HepG2 (cell line): ENCODE measurements around the gene SLC45A3. TPM values are rescaled to one million over a fixed set of nuclear protein-coding genes. Genes with fewer than 3 reads are reported as not detected.

Experiments used
- FOXP4 ChIP-seq: sonication (generic); formaldehyde crosslinking; IDR thresholded peaks from 2 replicates; pipeline ENCODE4 v1.4.0; 2020; ENCODE audit warnings: missing genetic modification reagents
- HDAC6 ChIP-seq: fragments of 200-600 bp; sonication (generic); IDR thresholded peaks from 2 replicates; pipeline ENCODE4 v1.7.0; 2017; ENCODE audit warnings: mild to moderate bottlenecking, antibody characterized with exemption, low read length, low read depth
- HMG20B ChIP-seq: conservative IDR thresholded peaks from 2 replicates; pipeline ENCODE4 v1.6.1; 2016; ENCODE audit warnings: missing genetic modification reagents, missing compliant biosample characterization
- HNRNPL ChIP-seq: fragments of 200-400 bp; formaldehyde crosslinking; IDR thresholded peaks from 2 replicates; pipeline ENCODE4 v1.6.1; 2017; ENCODE audit warnings: mild to moderate bottlenecking, low read depth, low read length
- IKZF4 ChIP-seq: sonication (generic); formaldehyde crosslinking; IDR thresholded peaks from 2 replicates; pipeline ENCODE4 v1.5.1; 2020; ENCODE audit warnings: borderline replicate concordance, mild to moderate bottlenecking, low read depth, missing genetic modification reagents; ENCODE audit errors: not compliant biosample characterization
- IKZF5 ChIP-seq: IDR thresholded peaks from 2 replicates; pipeline ENCODE4 v1.6.1; 2018; ENCODE audit warnings: missing genetic modification reagents, mild to moderate bottlenecking, missing compliant biosample characterization
- KAT8 ChIP-seq: IDR thresholded peaks from 2 replicates; pipeline ENCODE4 v1.6.1; 2016; ENCODE audit warnings: missing genetic modification reagents, missing compliant biosample characterization
- MLLT10 ChIP-seq: sonication (generic); formaldehyde crosslinking; IDR thresholded peaks from 2 replicates; pipeline ENCODE4 v1.4.0; 2020; ENCODE audit warnings: missing genetic modification reagents
- NONO ChIP-seq, 2 experiments: fragments of 450-650 bp in 1 of 2; sonication (generic) in 1 of 2; formaldehyde crosslinking in 1 of 2; IDR thresholded peaks in 1 of 2; conservative IDR thresholded peaks in 1 of 2; 2 replicates each; pipeline versions ENCODE4 v1.6.1 to v1.8.0; 2017 to 2022; ENCODE audit warnings: mild to moderate bottlenecking in 1 of 2, missing genetic modification reagents in 1 of 2, moderate library complexity in 1 of 2
- PHF21A ChIP-seq: sonication (generic); formaldehyde crosslinking; IDR thresholded peaks from 2 replicates; pipeline ENCODE4 v1.5.0; 2020; ENCODE audit warnings: mild to moderate bottlenecking, missing genetic modification reagents
- PITX1 ChIP-seq: sonication (generic); formaldehyde crosslinking; IDR thresholded peaks from 2 replicates; pipeline ENCODE4 v1.5.1; 2020; ENCODE audit warnings: mild to moderate bottlenecking, missing genetic modification reagents
- RARG ChIP-seq: sonication (generic); formaldehyde crosslinking; IDR thresholded peaks from 2 replicates; pipeline ENCODE4 v1.4.0; 2020; ENCODE audit warnings: low read depth, mild to moderate bottlenecking, missing genetic modification reagents
- RBAK ChIP-seq: sonication (generic); formaldehyde crosslinking; IDR thresholded peaks from 2 replicates; pipeline ENCODE4 v1.5.1; 2020; ENCODE audit warnings: mild to moderate bottlenecking, missing genetic modification reagents
- RFX5 ChIP-seq: IDR thresholded peaks from 2 replicates; pipeline ENCODE4 v1.6.1; 2011; ENCODE audit warnings: low read depth, low read length, improper control_type of control experiment
- SAP130 ChIP-seq: IDR thresholded peaks from 2 replicates; pipeline ENCODE4 v1.6.1; 2016; ENCODE audit warnings: low read depth
- SKI ChIP-seq: fragments of 450-650 bp; IDR thresholded peaks from one replicate; pipeline ENCODE4 v1.6.1; 2018; ENCODE audit warnings: mild to moderate bottlenecking; ENCODE audit not compliant: partially characterized antibody
- SSRP1 ChIP-seq: IDR thresholded peaks from 2 replicates; pipeline ENCODE4 v1.6.1; 2016; ENCODE audit warnings: control low read depth
- TBX2 ChIP-seq: sonication (generic); formaldehyde crosslinking; IDR thresholded peaks from 2 replicates; pipeline ENCODE4 v1.5.0; 2020; ENCODE audit warnings: missing genetic modification reagents, mild to moderate bottlenecking, borderline replicate concordance
- YY1 ChIP-seq: IDR thresholded peaks from 2 replicates; pipeline ENCODE4 v1.6.1; 2011; ENCODE audit warnings: low read length, low read depth, moderate library complexity, mild to moderate bottlenecking; ENCODE audit not compliant: insufficient read depth, insufficient replicate concordance
- ZBTB10 ChIP-seq: sonication (generic); formaldehyde crosslinking; IDR thresholded peaks from 2 replicates; pipeline ENCODE4 v1.4.0; 2020; ENCODE audit warnings: missing genetic modification reagents, borderline replicate concordance
- ZNF350 ChIP-seq: sonication (generic); formaldehyde crosslinking; IDR thresholded peaks from 2 replicates; pipeline ENCODE4 v1.4.0; 2020; ENCODE audit warnings: mild to moderate bottlenecking, low read depth, missing genetic modification reagents, borderline replicate concordance
- polyA plus RNA-seq, 8 experiments: library from polyadenylated mRNA; depleted of rRNA in 3 of 8; stranded (reverse) in 7 of 8; unstranded in 1 of 8; fragments of >200 nt; fragmentation: Illumina TruSeq in 4 of 8; extraction: Trizol in 4 of 8; gene quantifications; 2 replicates each; pipeline versions ENCODE4 v1.2.1 to v1.2.3, GENCODE V29; 2011 to 2016; ENCODE audit warnings: low read depth in 4 of 8, missing spikeins in 1 of 8, mixed read lengths in 1 of 8; ENCODE audit not compliant: insufficient read depth in 1 of 8
- total RNA-seq, 5 experiments: library from RNA; depleted of rRNA; stranded (reverse); fragments of >200 nt; fragmentation: Illumina TruSeq; extraction: Trizol; gene quantifications; 2 replicates each; pipeline ENCODE4 v1.2.3, GENCODE V29; 2016; ENCODE audit warnings: low read depth in 1 of 5
- TF ChIP-seq, protein P1 (sequence below): sonication (generic); formaldehyde crosslinking; IDR thresholded peaks from 2 replicates; pipeline ENCODE4 v1.8.0; 2022; ENCODE audit warnings: mild to moderate bottlenecking, missing genetic modification reagents; ENCODE audit not compliant: insufficient replicate concordance

Gene SLC45A3
- total and polyA plus RNA-seq, 2 of the 13 experiments (the other 11 are each of a cell fraction or from before 2014, with no cell fraction given), result 3.4 to 4.1 TPM

DNA sequence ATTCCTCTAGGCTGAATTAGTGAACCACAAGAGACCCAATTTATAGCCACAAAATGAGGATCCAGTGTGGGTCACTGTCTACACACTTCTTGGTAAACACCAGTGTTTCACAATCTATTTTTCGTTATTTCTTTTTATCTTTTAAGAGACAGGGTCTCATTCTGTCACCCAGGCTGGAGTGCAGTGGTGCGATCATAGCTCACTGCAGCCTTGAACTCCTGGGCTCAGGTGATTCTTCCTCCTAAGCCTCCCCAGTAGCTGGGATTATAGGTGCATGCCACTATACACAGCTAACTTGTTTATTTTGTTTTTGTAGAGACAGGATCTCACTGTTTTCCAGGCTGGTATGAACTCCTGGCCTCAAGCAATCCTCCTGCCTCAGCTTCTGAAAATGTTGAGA is 29.3 kb upstream of the SLC45A3 start (continued):
- TF ChIP-seq ZBTB10 (CRISPR knock-in tag) (no peak), PITX1 (CRISPR knock-in tag) (peak; percentile 96), RBAK (CRISPR knock-in tag) (no peak), RFX5 (no peak), RARG (CRISPR knock-in tag) (no peak), KAT8 (CRISPR knock-in tag) (peak; percentile 35; the same call in 1 of the 2 replicates), NONO (IDR thresholded peaks at IDR 0.05) (no peak), NONO (CRISPR knock-in tag; conservative IDR thresholded peaks at IDR 0.05) (0 out of 2 replicates have a peak, but pooled peaks have one; percentile 28), PHF21A (peak; percentile 62; the same call in 1 of the 2 replicates), SSRP1 (no peak), SKI (peak; percentile 17), IKZF5 (CRISPR knock-in tag) (peak; percentile 49; the same call in 1 of the 2 replicates), IKZF4 (CRISPR knock-in tag) (no peak), HMG20B (no peak), HNRNPL (no peak), TBX2 (peak; percentile 33; the same call in 1 of the 2 replicates), ZNF350 (no peak), FOXP4 (CRISPR knock-in tag) (peak; percentile 75; the same call in 1 of the 2 replicates), YY1 (no peak), MLLT10 (CRISPR knock-in tag) (no peak), HDAC6 (no peak), SAP130 (CRISPR knock-in tag) (peak; percentile 59)
- TF ChIP-seq, protein P1, sequence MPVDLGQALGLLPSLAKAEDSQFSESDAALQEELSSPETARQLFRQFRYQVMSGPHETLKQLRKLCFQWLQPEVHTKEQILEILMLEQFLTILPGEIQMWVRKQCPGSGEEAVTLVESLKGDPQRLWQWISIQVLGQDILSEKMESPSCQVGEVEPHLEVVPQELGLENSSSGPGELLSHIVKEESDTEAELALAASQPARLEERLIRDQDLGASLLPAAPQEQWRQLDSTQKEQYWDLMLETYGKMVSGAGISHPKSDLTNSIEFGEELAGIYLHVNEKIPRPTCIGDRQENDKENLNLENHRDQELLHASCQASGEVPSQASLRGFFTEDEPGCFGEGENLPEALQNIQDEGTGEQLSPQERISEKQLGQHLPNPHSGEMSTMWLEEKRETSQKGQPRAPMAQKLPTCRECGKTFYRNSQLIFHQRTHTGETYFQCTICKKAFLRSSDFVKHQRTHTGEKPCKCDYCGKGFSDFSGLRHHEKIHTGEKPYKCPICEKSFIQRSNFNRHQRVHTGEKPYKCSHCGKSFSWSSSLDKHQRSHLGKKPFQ (CRISPR knock-in tag), result peak; percentile 77
